Peyer's patch (tissue), 4 donors: ENCODE measurements around the gene DACH1. TPM values are rescaled to one million over a fixed set of nuclear protein-coding genes. Genes with fewer than 3 reads are reported as not detected.

ENCODE experiments used
- DNase-seq, 3 donors: peaks; one replicate each; pipeline ENCODE4 v3.0.0-alpha.2; 2017 to 2019
- H3K27ac ChIP-seq, 4 donors: fragments of 200-600 bp; sonication (generic); one replicate each; pipeline ENCODE4 v1.5.1; 2016 to 2019
- H3K27me3 ChIP-seq, 2 donors: fragments of 200-600 bp; sonication (generic); one replicate each; pipeline ENCODE4 v1.5.1; 2019
- H3K36me3 ChIP-seq, 3 donors: fragments of 200-600 bp; sonication (generic); one replicate each; pipeline ENCODE4 v1.5.1; 2016 to 2019
- H3K4me1 ChIP-seq, 4 donors: fragments of 200-600 bp; sonication (generic); one replicate each; pipeline ENCODE4 v1.5.1; 2016 to 2019
- H3K4me3 ChIP-seq, 4 donors: fragments of 200-600 bp; sonication (generic); 1 replicate in 3 of 4; 2 replicates in 1 of 4; pipeline ENCODE4 v1.5.1; 2016 to 2019; ENCODE audit warnings: mild to moderate bottlenecking in 1 of 4
- H3K9me3 ChIP-seq, 4 donors: fragments of 200-600 bp; sonication (generic); one replicate each; pipeline ENCODE4 v1.5.1; 2016 to 2019; ENCODE audit warnings: mild to moderate bottlenecking in 1 of 4
- CTCF ChIP-seq, 6 experiments: fragments of 450-650 bp in 4 of 6; fragments of 200-600 bp in 2 of 6; sonication (generic) in 1 of 6; IDR thresholded peaks; one replicate each; pipeline ENCODE4 v1.5.1; 2017 to 2019; ENCODE audit warnings: antibody characterized with exemption in 6 of 6, mild to moderate bottlenecking in 3 of 6, moderate library complexity in 1 of 6
- POLR2A ChIP-seq, 2 donors: fragments of 450-650 bp; IDR thresholded peaks; one replicate each; pipeline ENCODE4 v1.5.1; 2017; ENCODE audit warnings: antibody characterized with exemption in 2 of 2, mild to moderate bottlenecking in 2 of 2, moderate library complexity in 2 of 2
- total RNA-seq, 4 donors: library from RNA; depleted of rRNA; stranded (reverse); fragments of >200 nt; gene quantifications; one replicate each; pipeline ENCODE4 v1.1.0, GENCODE V29; 2016

Gene DACH1
- total RNA-seq, 4 donors from 2014 or later, result 15.2 to 63.5 (median 24.4) TPM

GRCh38 chr13:71619096-71619495 lies 247.9 kb downstream of the DACH1 start:
- H3K27ac ChIP-seq, result no peak overlapping the region
- no peak for DNase-seq
- H3K27me3 ChIP-seq, result no peaks in the 10 kb centered on the region

DNA sequence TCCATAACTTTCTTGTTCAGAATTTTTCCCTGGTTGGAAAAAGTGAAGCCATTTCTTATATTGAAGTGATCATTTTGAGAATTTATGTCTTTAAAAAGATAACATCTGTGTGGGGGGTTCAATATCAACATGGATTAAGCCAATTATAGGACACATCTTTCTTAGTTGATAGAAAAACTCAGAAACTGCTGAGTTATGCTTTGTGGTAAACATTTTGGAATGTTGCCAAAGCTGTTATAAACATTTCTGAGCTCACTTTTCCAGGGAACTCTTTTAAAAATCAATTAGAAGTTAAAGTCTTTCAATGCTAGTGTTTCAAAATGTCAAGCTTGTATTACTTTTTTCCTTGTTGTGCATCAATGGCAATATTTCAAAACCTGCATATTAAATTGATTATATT lies 248.8 kb downstream of the DACH1 start:
- no peak for DNase-seq
- TF ChIP-seq CTCF (IDR thresholded peaks at IDR 0.05), result no peak
- no peak for TF ChIP-seq POLR2A (IDR thresholded peaks at IDR 0.05)
- H3K4me3 ChIP-seq, result no peak overlapping the region
- H3K27me3 ChIP-seq, result no peaks in the 10 kb centered on the region
- H3K27ac ChIP-seq, result no peak overlapping the region
- H3K9me3 ChIP-seq, result no peaks in the 10 kb centered on the region
- no peaks in the 10 kb centered on the region for H3K36me3 ChIP-seq
- H3K4me1 ChIP-seq, result peaks cover 0 to 3% (median 0%) of the 10 kb centered on the region in 4 donors

More at GRCh38 chr13:71619096-71619495, 247.9 kb downstream of the DACH1 start:
- no peaks in the 10 kb centered on the region for H3K9me3 ChIP-seq
- peaks cover 0 to 3% (median 0%) of the 10 kb centered on the region in 4 donors for H3K4me1 ChIP-seq
- H3K36me3 ChIP-seq, result no peaks in the 10 kb centered on the region
- TF ChIP-seq POLR2A (IDR thresholded peaks at IDR 0.05), result no peak
- TF ChIP-seq CTCF (IDR thresholded peaks at IDR 0.05), result no peak
- H3K4me3 ChIP-seq, result no peak overlapping the region

DNA sequence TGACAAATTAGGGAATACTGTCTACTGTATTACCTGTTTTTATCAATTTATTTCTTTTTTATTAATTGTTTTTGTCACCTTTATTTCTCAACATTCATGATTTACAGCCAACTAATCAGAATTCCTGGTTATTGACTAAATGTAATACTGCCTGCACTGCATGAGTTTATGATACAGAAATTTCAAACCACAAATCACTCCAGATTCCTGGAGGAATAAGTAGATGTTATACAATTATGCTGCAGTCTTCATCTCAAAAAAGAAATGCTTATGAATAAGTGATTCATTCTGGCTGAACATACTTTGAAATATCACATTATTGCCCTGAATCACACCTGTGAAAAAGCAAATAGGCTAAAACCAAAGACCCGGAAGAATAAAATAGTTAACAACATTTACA lies 249.7 kb downstream of the DACH1 start:
- H3K36me3 ChIP-seq, result no peaks in the 10 kb centered on the region
- no peak overlapping the region for H3K4me3 ChIP-seq
- no peaks in the 10 kb centered on the region for H3K27me3 ChIP-seq
- no peaks in the 10 kb centered on the region for H3K9me3 ChIP-seq
- peaks cover 0 to 3% (median 0%) of the 10 kb centered on the region in 4 donors for H3K4me1 ChIP-seq
- no peak for TF ChIP-seq POLR2A (IDR thresholded peaks at IDR 0.05)
- TF ChIP-seq CTCF (IDR thresholded peaks at IDR 0.05), result no peak
- no peak overlapping the region for H3K27ac ChIP-seq
- DNase-seq, result no peak

DNA sequence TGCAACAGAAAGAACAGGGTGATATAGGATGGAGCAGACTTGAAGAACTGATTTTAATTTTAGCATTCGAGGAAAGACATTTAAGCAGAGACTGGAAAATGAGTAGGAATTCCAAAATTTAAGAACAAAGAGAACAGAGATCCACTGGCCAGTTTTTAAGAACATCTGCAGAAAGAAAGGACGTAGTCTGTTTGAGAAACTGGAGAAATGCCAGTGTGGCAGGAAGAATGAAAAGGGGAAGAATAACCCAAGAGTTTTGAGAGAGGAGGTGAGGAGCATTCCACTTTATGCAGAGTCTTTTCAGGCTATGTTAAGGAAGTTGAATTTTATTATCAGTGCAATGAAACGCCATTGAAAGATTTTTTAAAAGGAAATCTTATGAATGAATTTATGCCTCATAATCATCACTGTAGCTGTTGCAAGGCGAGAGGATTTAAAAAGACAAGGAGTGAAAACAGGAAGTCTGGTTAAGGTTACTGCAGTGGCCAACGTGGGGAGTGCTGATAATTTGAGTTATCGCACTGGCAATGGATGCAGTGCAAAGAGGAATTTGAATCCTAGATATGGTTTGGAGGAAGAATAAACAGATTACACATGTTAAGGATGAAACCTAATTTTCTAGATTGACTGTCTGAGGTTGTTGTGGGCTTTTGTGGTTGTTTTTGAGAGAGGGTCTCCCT lies 253.8 kb downstream of the DACH1 start:
- TF ChIP-seq CTCF (IDR thresholded peaks at IDR 0.05) (no peak), POLR2A (IDR thresholded peaks at IDR 0.05) (no peak)
- Histone ChIP-seq H3K4me3 (no peak overlapping the region), H3K4me1 (peaks cover 0 to 1% (median 0%) of the 10 kb centered on the region in 4 donors), H3K36me3 (no peaks in the 10 kb centered on the region), H3K9me3 (no peaks in the 10 kb centered on the region), H3K27ac (no peak overlapping the region), H3K27me3 (no peaks in the 10 kb centered on the region)
- no peak for DNase-seq

GRCh38 chr13:71611292-71611691 lies 255.7 kb downstream of the DACH1 start:
- H3K9me3 ChIP-seq, result no peaks in the 10 kb centered on the region
- no peak overlapping the region for H3K27ac ChIP-seq
- H3K36me3 ChIP-seq, result no peaks in the 10 kb centered on the region
- no peaks in the 10 kb centered on the region for H3K4me1 ChIP-seq
- no peak overlapping the region for H3K4me3 ChIP-seq
- no peak for DNase-seq
- TF ChIP-seq POLR2A (IDR thresholded peaks at IDR 0.05) (no peak), CTCF (IDR thresholded peaks at IDR 0.05) (no peak)
- no peaks in the 10 kb centered on the region for H3K27me3 ChIP-seq
